Chondrocyte (in vitro differentiated cells): ENCODE results near the gene RGP1. TPM values are rescaled to one million over a fixed set of nuclear protein-coding genes. Genes with fewer than 3 reads are reported as not detected.

Source experiments
- DNase-seq: peaks from one replicate; pipeline ENCODE4 v3.0.0; 2021; ENCODE audit warnings: mixed read lengths, low spot score
- H3K27ac Mint-ChIP-seq: one replicate; pipeline ENCODE4 v1.8.0; 2021; ENCODE audit warnings: mild to moderate bottlenecking, moderate library complexity, mixed read lengths; ENCODE audit not compliant: unreplicated experiment
- H3K27me3 Mint-ChIP-seq: 2 replicates; pipeline ENCODE4 v1.8.0; 2021; ENCODE audit warnings: low read depth, mixed read lengths
- H3K36me3 Mint-ChIP-seq: 2 replicates; pipeline ENCODE4 v1.8.0; 2021; ENCODE audit warnings: low read depth, mixed read lengths
- H3K4me1 Mint-ChIP-seq: 2 replicates; pipeline ENCODE4 v1.8.0; 2021; ENCODE audit warnings: low read depth, mild to moderate bottlenecking, mixed read lengths
- H3K4me3 Mint-ChIP-seq: one replicate; pipeline ENCODE4 v1.8.0; 2021; ENCODE audit warnings: mild to moderate bottlenecking, moderate library complexity, mixed read lengths; ENCODE audit not compliant: unreplicated experiment
- H3K9me3 Mint-ChIP-seq: 2 replicates; pipeline ENCODE4 v1.8.0; 2021; ENCODE audit warnings: low read depth, mixed read lengths
- total RNA-seq: library from RNA; stranded (reverse); gene quantifications from 3 replicates; pipeline ENCODE4 v1.2.1, GENCODE V29; 2021
- TF ChIP-seq, protein P1 (sequence below): fragments of 200-600 bp; sonication (generic); IDR thresholded peaks from 2 replicates; pipeline ENCODE4 v1.5.0; 2021; ENCODE audit warnings: antibody characterized with exemption, mild to moderate bottlenecking, moderate library complexity

Gene RGP1
- total RNA-seq, 1 donor from 2014 or later, result 27.7 TPM

GRCh38 chr9:35723426-35723825 is 25.7 kb upstream of the RGP1 start:
- H3K4me1 Mint-ChIP-seq, result peaks cover 8% of the 10 kb centered on the region
- no peak overlapping the region for H3K27ac Mint-ChIP-seq
- H3K27me3 Mint-ChIP-seq, result no peaks in the 10 kb centered on the region
- H3K36me3 Mint-ChIP-seq, result peaks cover 49% of the 10 kb centered on the region
- no peaks in the 10 kb centered on the region for H3K9me3 Mint-ChIP-seq
- no peak for DNase-seq
- TF ChIP-seq, protein P1, sequence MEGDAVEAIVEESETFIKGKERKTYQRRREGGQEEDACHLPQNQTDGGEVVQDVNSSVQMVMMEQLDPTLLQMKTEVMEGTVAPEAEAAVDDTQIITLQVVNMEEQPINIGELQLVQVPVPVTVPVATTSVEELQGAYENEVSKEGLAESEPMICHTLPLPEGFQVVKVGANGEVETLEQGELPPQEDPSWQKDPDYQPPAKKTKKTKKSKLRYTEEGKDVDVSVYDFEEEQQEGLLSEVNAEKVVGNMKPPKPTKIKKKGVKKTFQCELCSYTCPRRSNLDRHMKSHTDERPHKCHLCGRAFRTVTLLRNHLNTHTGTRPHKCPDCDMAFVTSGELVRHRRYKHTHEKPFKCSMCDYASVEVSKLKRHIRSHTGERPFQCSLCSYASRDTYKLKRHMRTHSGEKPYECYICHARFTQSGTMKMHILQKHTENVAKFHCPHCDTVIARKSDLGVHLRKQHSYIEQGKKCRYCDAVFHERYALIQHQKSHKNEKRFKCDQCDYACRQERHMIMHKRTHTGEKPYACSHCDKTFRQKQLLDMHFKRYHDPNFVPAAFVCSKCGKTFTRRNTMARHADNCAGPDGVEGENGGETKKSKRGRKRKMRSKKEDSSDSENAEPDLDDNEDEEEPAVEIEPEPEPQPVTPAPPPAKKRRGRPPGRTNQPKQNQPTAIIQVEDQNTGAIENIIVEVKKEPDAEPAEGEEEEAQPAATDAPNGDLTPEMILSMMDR, result no peak
- no peak overlapping the region for H3K4me3 Mint-ChIP-seq

GRCh38 chr9:35723908-35724307 is 25.2 kb upstream of the RGP1 start:
- no peaks in the 10 kb centered on the region for H3K9me3 Mint-ChIP-seq
- H3K4me1 Mint-ChIP-seq, result peaks cover 8% of the 10 kb centered on the region
- DNase-seq, result no peak
- H3K36me3 Mint-ChIP-seq, result peaks cover 49% of the 10 kb centered on the region
- H3K4me3 Mint-ChIP-seq, result no peak overlapping the region
- H3K27me3 Mint-ChIP-seq, result no peaks in the 10 kb centered on the region
- H3K27ac Mint-ChIP-seq, result peak overlapping the region; percentile 2
- TF ChIP-seq, protein P1, result no peak

GRCh38 chr9:35725362-35725761 is 23.7 kb upstream of the RGP1 start:
- Mint-ChIP-seq H3K9me3 (no peaks in the 10 kb centered on the region), H3K27me3 (no peaks in the 10 kb centered on the region), H3K36me3 (peaks cover 39% of the 10 kb centered on the region), H3K4me3 (no peak overlapping the region), H3K27ac (no peak overlapping the region), H3K4me1 (peaks cover 8% of the 10 kb centered on the region)
- no peak for DNase-seq
- TF ChIP-seq, protein P1, result no peak

DNA sequence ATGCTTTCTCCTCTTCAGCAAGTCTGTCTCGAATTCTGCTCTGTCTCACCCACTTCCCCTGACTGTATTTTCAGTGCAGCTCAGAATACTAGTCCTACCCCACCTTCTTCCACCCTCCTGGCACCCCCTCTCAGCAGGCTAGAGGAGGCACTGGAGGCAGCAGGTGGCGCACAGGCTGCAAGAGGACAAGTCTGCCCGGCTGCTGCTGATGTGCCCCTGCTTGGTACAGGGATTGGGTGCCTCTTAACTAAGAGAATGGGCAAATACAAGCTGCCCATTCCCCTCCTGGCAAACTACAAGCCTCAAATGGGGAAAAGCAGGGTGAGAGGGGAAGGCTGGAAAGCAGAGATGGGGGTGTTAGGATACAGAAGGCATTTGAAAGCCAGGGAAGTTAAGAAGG is 22.2 kb upstream of the RGP1 start:
- H3K27me3 Mint-ChIP-seq, result no peaks in the 10 kb centered on the region
- TF ChIP-seq, protein P1, result peak; percentile 53
- no peak overlapping the region for H3K27ac Mint-ChIP-seq
- DNase-seq, result no peak
- peaks cover 38% of the 10 kb centered on the region for H3K36me3 Mint-ChIP-seq
- no peaks in the 10 kb centered on the region for H3K9me3 Mint-ChIP-seq
- H3K4me1 Mint-ChIP-seq, result peaks cover 16% of the 10 kb centered on the region
- H3K4me3 Mint-ChIP-seq, result no peak overlapping the region

GRCh38 chr9:35727676-35728040 is 21.4 kb upstream of the RGP1 start:
- Mint-ChIP-seq H3K9me3 (no peaks in the 10 kb centered on the region), H3K4me1 (peaks cover 16% of the 10 kb centered on the region), H3K27ac (no peak overlapping the region), H3K4me3 (no peak overlapping the region), H3K27me3 (no peaks in the 10 kb centered on the region), H3K36me3 (peaks cover 31% of the 10 kb centered on the region)
- TF ChIP-seq, protein P1, result no peak
- no peak for DNase-seq
